ENCODE data around the gene BEND5. TPM values are rescaled to one million over a fixed set of nuclear protein-coding genes. Genes with fewer than 3 reads are reported as not detected.

The BEND5 gene
- total and polyA plus RNA-seq, 2 of the 4 experiments (the other 2 are of a cell fraction) = 1.1 to 1.3 TPM

DNA sequence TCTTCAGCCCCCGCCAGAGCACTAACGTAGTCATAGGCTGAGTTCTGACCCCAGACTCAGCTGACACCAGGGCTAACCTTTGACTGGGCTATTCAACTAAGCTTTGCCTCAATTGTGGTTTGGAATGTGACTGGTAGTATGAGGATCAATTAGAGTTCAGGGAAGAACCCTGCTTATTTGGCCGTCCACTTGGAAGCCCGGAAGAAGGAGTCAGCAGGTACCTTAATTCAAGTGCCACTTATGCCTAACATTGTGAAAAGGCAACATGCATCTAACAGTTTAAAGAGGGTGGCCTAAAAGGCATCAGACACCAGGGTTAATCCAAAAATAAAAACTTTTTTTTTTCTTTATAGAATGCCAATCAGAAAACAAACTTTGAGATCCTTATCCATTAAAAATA is 92.3 kb downstream of the BEND5 start:
- H2BK15ac ChIP-seq (ENCODE audit: low read depth, low read length) = no peak overlapping the region
- H4K91ac ChIP-seq (ENCODE audit: insufficient read depth, low read depth, low read length) = no peak overlapping the region
- no peak overlapping the region for H3K23ac ChIP-seq (ENCODE audit: low read depth, low read length)
- H3K36me3 ChIP-seq (ENCODE audit: control insufficient read depth, insufficient read depth, low read length) = no peaks in the 10 kb centered on the region
- no peaks in the 10 kb centered on the region for H3K9me1 ChIP-seq (ENCODE audit: insufficient read depth, low read length)
- no peak overlapping the region for H3K9ac ChIP-seq (ENCODE audit: low read depth, low read length)
- H2AFZ ChIP-seq (replicated peaks; ENCODE audit: low read length, poor library complexity) = no peak overlapping the region
- H4K8ac ChIP-seq (ENCODE audit: low read depth in 2 of 2, low read length in 2 of 2) = no peak overlapping the region
- H4K20me1 ChIP-seq (ENCODE audit: insufficient read depth, low read length) = no peaks in the 10 kb centered on the region
- H3K4ac ChIP-seq (ENCODE audit: low read depth, low read length) = no peak overlapping the region
- no peak overlapping the region for H2BK5ac ChIP-seq (ENCODE audit: low read depth, low read length, poor library complexity, severe bottlenecking)
- no peak overlapping the region for H3K56ac ChIP-seq (ENCODE audit: extremely low read depth, insufficient read depth, low read length)
- H3K27me3 ChIP-seq (ENCODE audit: control insufficient read depth, insufficient read depth, low read length) = no peaks in the 10 kb centered on the region; the same call in 1 of the 2 replicates
- H3K4me3 ChIP-seq (ENCODE audit: insufficient read depth, low read depth, low read length) = no peak overlapping the region
- ChIA-PET POLR2A (ENCODE audit: unreplicated experiment) (no interaction called here), CTCF (no interaction called here)
- no peaks in the 10 kb centered on the region for H3K4me1 ChIP-seq (ENCODE audit: control insufficient read depth, insufficient read depth, low read length)
- H4K5ac ChIP-seq (ENCODE audit: low read depth, low read length) = no peak overlapping the region
- no peak overlapping the region for H3K4me2 ChIP-seq (ENCODE audit: low read depth, low read length)
- TF ChIP-seq, protein P1, sequence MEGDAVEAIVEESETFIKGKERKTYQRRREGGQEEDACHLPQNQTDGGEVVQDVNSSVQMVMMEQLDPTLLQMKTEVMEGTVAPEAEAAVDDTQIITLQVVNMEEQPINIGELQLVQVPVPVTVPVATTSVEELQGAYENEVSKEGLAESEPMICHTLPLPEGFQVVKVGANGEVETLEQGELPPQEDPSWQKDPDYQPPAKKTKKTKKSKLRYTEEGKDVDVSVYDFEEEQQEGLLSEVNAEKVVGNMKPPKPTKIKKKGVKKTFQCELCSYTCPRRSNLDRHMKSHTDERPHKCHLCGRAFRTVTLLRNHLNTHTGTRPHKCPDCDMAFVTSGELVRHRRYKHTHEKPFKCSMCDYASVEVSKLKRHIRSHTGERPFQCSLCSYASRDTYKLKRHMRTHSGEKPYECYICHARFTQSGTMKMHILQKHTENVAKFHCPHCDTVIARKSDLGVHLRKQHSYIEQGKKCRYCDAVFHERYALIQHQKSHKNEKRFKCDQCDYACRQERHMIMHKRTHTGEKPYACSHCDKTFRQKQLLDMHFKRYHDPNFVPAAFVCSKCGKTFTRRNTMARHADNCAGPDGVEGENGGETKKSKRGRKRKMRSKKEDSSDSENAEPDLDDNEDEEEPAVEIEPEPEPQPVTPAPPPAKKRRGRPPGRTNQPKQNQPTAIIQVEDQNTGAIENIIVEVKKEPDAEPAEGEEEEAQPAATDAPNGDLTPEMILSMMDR (conservative IDR thresholded peaks at IDR 0.05; ENCODE audit: low read depth, low read length) = no peak
- TF ChIP-seq, protein P2, sequence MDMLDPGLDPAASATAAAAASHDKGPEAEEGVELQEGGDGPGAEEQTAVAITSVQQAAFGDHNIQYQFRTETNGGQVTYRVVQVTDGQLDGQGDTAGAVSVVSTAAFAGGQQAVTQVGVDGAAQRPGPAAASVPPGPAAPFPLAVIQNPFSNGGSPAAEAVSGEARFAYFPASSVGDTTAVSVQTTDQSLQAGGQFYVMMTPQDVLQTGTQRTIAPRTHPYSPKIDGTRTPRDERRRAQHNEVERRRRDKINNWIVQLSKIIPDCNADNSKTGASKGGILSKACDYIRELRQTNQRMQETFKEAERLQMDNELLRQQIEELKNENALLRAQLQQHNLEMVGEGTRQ (IDR thresholded peaks at IDR 0.05; ENCODE audit: low read depth, low read length) = no peak
- TF ChIP-seq POLR2A (IDR thresholded peaks at IDR 0.05; ENCODE audit: low read depth, low read length) (no peak), SMC3 (IDR thresholded peaks at IDR 0.05; ENCODE audit: low read depth, low read length) (no peak)
- H2AK5ac ChIP-seq (ENCODE audit: low read depth, low read length) = no peak overlapping the region
- H2BK120ac ChIP-seq (ENCODE audit: low read depth, low read length) = no peak overlapping the region
- DNase-seq = no peak
- intact Hi-C loops (cut with micrococcal nuclease) = no loop called here
- no CpG with 5 or more reads among the region's 4 CpGs for WGBS, 2 experiments (ENCODE audit: extremely low coverage in 2 of 2, insufficient read length in 1 of 2)
- no peak overlapping the region for H3K18ac ChIP-seq (ENCODE audit: low read depth, low read length)
- in situ Hi-C loops (cut with MboI; ENCODE audit: low sequenced_read_pairs) = loop anchor here (25.0 kb wide), 1 partner anchor 572 kb away; no protein-coding TSS in a partner anchor
- no peaks in the 10 kb centered on the region for H3K9me3 ChIP-seq (ENCODE audit: control insufficient read depth, insufficient read depth, low read length)
- no peak overlapping the region for H2BK20ac ChIP-seq (ENCODE audit: low read depth, low read length)
- no peak for ATAC-seq (ENCODE audit: low read depth)
- no peak overlapping the region for H3K14ac ChIP-seq (replicated peaks; ENCODE audit: low read depth, low read length)
- no peak overlapping the region for H2AK9ac ChIP-seq (replicated peaks; ENCODE audit: low read depth, low read length, poor library complexity)
- BruUV-seq (replicated peaks) = no TSS peak
- no peak overlapping the region for H3K27ac ChIP-seq (ENCODE audit: insufficient read depth, low read length)
- dilution Hi-C loops (cut with HindIII; ENCODE audit: low sequenced_read_pairs, unreplicated experiment) = no loop called here
- no peaks in the 10 kb centered on the region for H3K79me1 ChIP-seq (ENCODE audit: low read depth in 1 of 2, low read length in 2 of 2)
